Left colon (tissue), 2 donors: ENCODE data around the gene TOMM34. TPM values are rescaled to one million over a fixed set of nuclear protein-coding genes. Genes with fewer than 3 reads are reported as not detected.
A peak's percentile ranks its signal among the peaks of the same experiment; 100 is the strongest.

ENCODE experiments used
- ATAC-seq: fragments of 200-7000 bp; cut with Tn5 transposase; one replicate; pipeline ENCODE4 v1.9.1; 2020; ENCODE audit warnings: mild to moderate bottlenecking, moderate library complexity
- DNase-seq, 2 donors: peaks; one replicate each; pipeline ENCODE4 v3.0.0-alpha.2; 2020
- intact Hi-C, 2 donors: fragments of 100-400 bp; cut with DNase I in 1 of 2; cut with micrococcal nuclease in 1 of 2; formaldehyde crosslinking; loops; one replicate each; pipeline versions ENCODE4 v1.11.2 to v1.14.0; 2022; cut with DNase I, micrococcal nuclease
- total RNA-seq, 2 donors: library from RNA; stranded (reverse); fragmentation: NEBNext Ultra II Directional; extraction: Animal tissue kit (Norgen Biotek cat#: 25700); gene quantifications; one replicate each; pipeline ENCODE4 v1.2.1, GENCODE V29; 2021
- donor health status: DM: no; HTN: no; CAD: no.
- donor health status: DM: yes; HTN: yes; CAD: no.

TOMM34 gene
- total RNA-seq, 2 donors from 2014 or later: 11.8 to 13.0 TPM

DNA sequence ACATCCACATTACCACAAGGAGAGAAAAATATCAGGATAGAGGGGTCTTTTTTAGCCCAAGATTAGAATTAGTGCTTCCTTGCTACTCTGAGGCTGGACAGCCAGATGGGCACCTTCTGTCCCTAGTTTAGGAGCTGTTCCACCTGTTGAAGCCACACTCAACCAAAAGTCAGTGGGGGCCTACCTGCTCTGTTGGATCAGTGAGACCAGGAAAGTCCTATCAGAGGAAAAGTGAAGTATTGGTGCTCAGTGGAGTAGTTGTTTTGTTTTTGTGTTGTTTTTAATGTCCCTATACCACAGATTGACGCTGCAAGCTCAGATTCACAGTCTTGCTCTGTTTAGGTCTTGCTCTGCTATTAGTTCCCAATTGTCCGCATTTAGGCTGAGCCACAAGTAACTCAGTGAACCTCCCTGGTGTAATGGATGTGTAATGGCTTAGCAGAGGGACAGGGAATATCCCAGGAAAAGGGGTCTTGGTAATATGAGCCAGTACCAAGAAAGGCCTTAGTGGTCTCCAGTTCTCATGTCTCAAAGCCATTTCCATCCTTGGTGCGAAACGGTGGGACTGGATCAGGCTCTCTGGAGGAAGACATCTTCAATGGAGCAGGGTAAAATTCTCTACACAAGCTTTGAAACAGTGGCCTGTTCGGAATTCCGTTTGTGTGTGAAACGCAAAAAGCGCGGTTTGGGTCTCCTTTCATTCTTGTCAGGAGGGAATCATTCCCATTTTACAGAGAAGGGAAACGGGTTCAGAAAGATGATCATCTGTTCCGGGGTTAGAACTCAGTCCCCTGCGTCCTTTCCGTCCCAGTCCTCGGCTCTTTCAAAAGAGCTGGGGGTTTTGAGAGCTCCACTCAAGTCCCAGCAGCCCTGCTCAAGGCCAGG lies 51.0 kb downstream of the TOMM34 start:
- no peak for ATAC-seq
- DNase-seq: no peak
- intact Hi-C loops: no loop called here

GRCh38 chr20:44904377-44904776 lies 55.8 kb downstream of the TOMM34 start:
- intact Hi-C loops: no loop called here
- DNase-seq: no peak
- ATAC-seq: no peak

DNA sequence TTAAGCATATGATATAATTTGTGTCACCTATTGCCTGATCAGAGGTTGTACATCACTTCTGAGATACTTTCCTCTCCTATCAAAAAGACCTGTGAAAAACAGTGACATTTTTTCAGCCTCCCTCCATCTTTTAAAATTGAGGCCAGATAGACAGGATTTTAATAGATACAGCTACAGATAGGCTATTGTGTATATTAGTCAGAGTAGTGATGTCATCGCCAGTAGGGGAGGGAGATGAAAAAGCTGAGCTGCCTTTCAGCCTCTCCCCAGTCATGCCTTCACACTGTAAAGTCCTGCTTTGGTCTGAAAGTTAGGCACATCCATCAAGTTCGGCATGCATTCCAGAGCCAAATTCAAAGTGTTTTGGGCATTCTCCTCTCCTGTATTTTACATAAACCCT lies 58.2 kb downstream of the TOMM34 start:
- no peak for DNase-seq
- ATAC-seq: no peak
- intact Hi-C loops: no loop called here

- intact Hi-C loops: no loop called here
- ATAC-seq (peak; percentile 29), DNase-seq (no peak)
Measured at GRCh38 chr20:44900231-44900854, 59.9 kb downstream of the TOMM34 start.

GRCh38 chr20:44897133-44897532 lies 63.1 kb downstream of the TOMM34 start:
- ATAC-seq (peak; percentile 82), DNase-seq (no peak)
- intact Hi-C loops: no loop called here

GRCh38 chr20:44896583-44896982 lies 63.6 kb downstream of the TOMM34 start:
- no peak for DNase-seq
- no peak for ATAC-seq
- intact Hi-C loops: no loop called here

DNA sequence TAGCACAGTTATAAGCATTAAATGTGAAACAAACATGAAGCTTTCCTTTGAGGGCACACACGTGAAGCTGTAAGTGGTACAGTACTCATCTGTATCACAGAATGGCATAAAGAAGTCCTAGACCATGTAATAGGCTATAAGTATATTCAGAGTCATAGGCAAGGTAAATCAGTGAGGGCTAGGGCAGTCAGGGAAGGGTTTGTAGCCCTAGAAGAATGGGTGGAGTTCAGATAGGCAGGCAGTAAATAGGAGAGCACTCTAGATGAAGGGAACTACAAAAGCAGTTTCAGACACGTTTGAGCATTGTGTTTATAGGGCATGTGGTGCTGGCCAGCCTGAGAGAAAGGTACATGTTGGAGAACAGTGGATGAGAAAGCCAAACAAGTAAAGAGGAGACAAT lies 65.2 kb downstream of the TOMM34 start:
- ATAC-seq (peak; percentile 63), DNase-seq (no peak)
- intact Hi-C loops: no loop called here

Other genes starting within 250 kb of the TOMM34 start
- gene CCN5, start 245.0 kb downstream of the TOMM34 start, total RNA-seq: 1 to 10 TPM; 2.8 to 9.4 TPM
- gene KCNK15, start 214.5 kb downstream of the TOMM34 start, total RNA-seq: under 1 TPM; 0.25 to 0.40 TPM
- 1 to 10 TPM in 1 of 2 donors, under 1 TPM in 1; 0.56 to 1.2 TPM for gene RIMS4, start 149.9 kb downstream of the TOMM34 start, total RNA-seq
- gene YWHAB, start 74.7 kb downstream of the TOMM34 start, total RNA-seq: 100 to 1,000 TPM; 250 to 271 TPM
- 10 to 100 TPM; 13.2 to 19.8 TPM for gene PABPC1L, start 50.3 kb downstream of the TOMM34 start, total RNA-seq
- 10 to 100 TPM; 26.8 to 32.8 TPM for gene STK4, start 6.1 kb upstream of the TOMM34 start, total RNA-seq
- gene KCNS1, start 140.7 kb upstream of the TOMM34 start, total RNA-seq: under 1 TPM in 1 of 2 donors, not detected in 1; 0.27 TPM
- gene WFDC5, start 154.8 kb upstream of the TOMM34 start, total RNA-seq: not detected
- gene WFDC12, start 164.1 kb upstream of the TOMM34 start, total RNA-seq: under 1 TPM in 1 of 2 donors, not detected in 1; 0.92 TPM
- 100 to 1,000 TPM; 108 to 979 TPM for gene PI3, start 214.5 kb upstream of the TOMM34 start, total RNA-seq
- gene SEMG1, start 246.6 kb upstream of the TOMM34 start, total RNA-seq: under 1 TPM; 0.14 to 0.21 TPM